Fibroblast of lung (primary cell): ENCODE data around the gene IRF7. TPM values are rescaled to one million over a fixed set of nuclear protein-coding genes. Genes with fewer than 3 reads are reported as not detected.

ENCODE experiments used
- DNase-seq, 2 donors: peaks; one replicate each; pipeline versions ENCODE4 v3.0.0 to v3.0.0-alpha.2; 2010; ENCODE audit warnings: low read depth in 2 of 2
- H2AFZ ChIP-seq: 2 replicates; pipeline ENCODE4 v1.5.1; 2012; ENCODE audit warnings: low read length, control low read depth, inconsistent platforms
- H3K27ac ChIP-seq: 2 replicates; pipeline ENCODE4 v1.5.1; 2011; ENCODE audit warnings: low read length, control low read depth; ENCODE audit not compliant: insufficient read depth
- H3K27me3 ChIP-seq: 2 replicates; pipeline ENCODE4 v1.5.1; 2011; ENCODE audit warnings: mild to moderate bottlenecking, low read length; ENCODE audit not compliant: control insufficient read depth, insufficient read depth
- H3K36me3 ChIP-seq: 2 replicates; pipeline ENCODE4 v1.5.1; 2011; ENCODE audit warnings: low read length; ENCODE audit not compliant: control insufficient read depth, insufficient read depth
- H3K4me1 ChIP-seq: 2 replicates; pipeline ENCODE4 v1.5.1; 2011; ENCODE audit warnings: low read length; ENCODE audit not compliant: control insufficient read depth, insufficient read depth; ENCODE audit errors: extremely low read depth
- H3K4me2 ChIP-seq: 2 replicates; pipeline ENCODE4 v1.5.1; 2011; ENCODE audit warnings: low read length, control low read depth; ENCODE audit not compliant: insufficient read depth; ENCODE audit errors: extremely low read depth
- H3K4me3 ChIP-seq, 4 experiments: fragments of 200-600 bp in 1 of 4; sonication (generic) in 1 of 4; replicated peaks in 1 of 4; 2 replicates each; pipeline ENCODE4 v1.5.1; 2011 to 2016; ENCODE audit warnings: low read length in 4 of 4, low read depth in 3 of 4, mild to moderate bottlenecking in 3 of 4, control low read depth in 2 of 4, inconsistent platforms in 1 of 4, mixed read lengths in 1 of 4; ENCODE audit not compliant: insufficient read depth in 1 of 4; ENCODE audit errors: control extremely low read depth in 1 of 4
- H3K79me2 ChIP-seq: 2 replicates; pipeline ENCODE4 v1.5.1; 2012; ENCODE audit warnings: mild to moderate bottlenecking, low read length, inconsistent platforms; ENCODE audit not compliant: control insufficient read depth, insufficient read depth
- H3K9ac ChIP-seq: 2 replicates; pipeline ENCODE4 v1.5.1; 2011; ENCODE audit warnings: mild to moderate bottlenecking, low read length, control low read depth; ENCODE audit not compliant: insufficient read depth
- H3K9me3 ChIP-seq: 2 replicates; pipeline ENCODE4 v1.5.1; 2012; ENCODE audit warnings: low read depth, low read length; ENCODE audit not compliant: control insufficient read depth, insufficient read depth
- H4K20me1 ChIP-seq: 2 replicates; pipeline ENCODE4 v1.5.1; 2011; ENCODE audit warnings: low read length; ENCODE audit not compliant: control insufficient read depth, insufficient read depth; ENCODE audit errors: extremely low read depth
- CTCF ChIP-seq, 2 donors: IDR thresholded peaks in 1 of 2; conservative IDR thresholded peaks in 1 of 2; 1 replicate in 1 of 2; 2 replicates in 1 of 2; pipeline ENCODE4 v1.5.1; 2011 to 2012; ENCODE audit warnings: low read length in 2 of 2, control low read depth in 1 of 2, inconsistent platforms in 1 of 2, low read depth in 1 of 2, mild to moderate bottlenecking in 1 of 2
- EZH2 ChIP-seq: IDR thresholded peaks from 2 replicates; pipeline ENCODE4 v1.5.1; 2012; ENCODE audit warnings: low read length, control low read depth, mild to moderate bottlenecking; ENCODE audit errors: missing control alignments
- polyA plus RNA-seq, 2 donors: library from polyadenylated mRNA; depleted of rRNA in 1 of 2; stranded (reverse) in 1 of 2; unstranded in 1 of 2; fragments of >200 nt; gene quantifications; 2 replicates each; pipeline ENCODE4 v1.2.1, GENCODE V29; 2011 to 2012; ENCODE audit warnings: missing spikeins in 1 of 2
- total RNA-seq: library from RNA; depleted of rRNA; stranded (reverse); fragments of >200 nt; gene quantifications from 2 replicates; pipeline ENCODE4 v1.2.1, GENCODE V29; 2014

Gene IRF7
- total and polyA plus RNA-seq, 2 donors (not counting 1 experiment from before 2014, with no cell fraction given), result 1.6 to 9.1 TPM

- peaks cover 25% of the 10 kb centered on the region for H3K79me2 ChIP-seq
Measured at GRCh38 chr11:592501-592900, 23.2 kb downstream of the IRF7 start.

GRCh38 chr11:590997-591396 lies 24.8 kb downstream of the IRF7 start:
- Histone ChIP-seq H3K27ac (no peak overlapping the region), H3K4me3 (no peak overlapping the region), H3K4me1 (peaks cover 3% of the 10 kb centered on the region), H3K4me2 (no peak overlapping the region), H3K9me3 (no peaks in the 10 kb centered on the region), H4K20me1 (no peaks in the 10 kb centered on the region), H3K27me3 (no peaks in the 10 kb centered on the region), H2AFZ (no peak overlapping the region), H3K9ac (no peak overlapping the region), H3K79me2 (peaks cover 22% of the 10 kb centered on the region), H3K36me3 (peaks cover 38% of the 10 kb centered on the region)
- TF ChIP-seq CTCF (conservative IDR thresholded peaks at IDR 0.05 in 1 of 2, IDR thresholded peaks at IDR 0.05 in 1 of 2; ENCODE audit: low read depth in 1 of 2, low read length in 2 of 2), result no peak
- DNase-seq, result no peak

More at GRCh38 chr11:592501-592900, 23.2 kb downstream of the IRF7 start:
- no peaks in the 10 kb centered on the region for H3K9me3 ChIP-seq
- peaks cover 35% of the 10 kb centered on the region for H3K36me3 ChIP-seq
- no peak overlapping the region for H3K27ac ChIP-seq
- H3K9ac ChIP-seq, result no peak overlapping the region
- H2AFZ ChIP-seq, result no peak overlapping the region
- H4K20me1 ChIP-seq, result no peaks in the 10 kb centered on the region
- H3K27me3 ChIP-seq, result no peaks in the 10 kb centered on the region
- H3K4me1 ChIP-seq, result peaks cover 2% of the 10 kb centered on the region
- DNase-seq, result no peak
- no peak overlapping the region for H3K4me2 ChIP-seq
- no peak overlapping the region for H3K4me3 ChIP-seq
- TF ChIP-seq CTCF (conservative IDR thresholded peaks at IDR 0.05 in 1 of 2, IDR thresholded peaks at IDR 0.05 in 1 of 2; ENCODE audit: low read depth in 1 of 2, low read length in 2 of 2), result no peak
- TF ChIP-seq EZH2, result no peak

- H3K4me1 ChIP-seq, result peaks cover 3% of the 10 kb centered on the region
- H2AFZ ChIP-seq, result no peak overlapping the region
- DNase-seq, result no peak
- peaks cover 20% of the 10 kb centered on the region for H3K79me2 ChIP-seq
- H3K27ac ChIP-seq, result no peak overlapping the region
- H3K4me2 ChIP-seq, result no peak overlapping the region
- H3K4me3 ChIP-seq, result no peak overlapping the region
- no peaks in the 10 kb centered on the region for H3K27me3 ChIP-seq
- TF ChIP-seq CTCF (conservative IDR thresholded peaks at IDR 0.05 in 1 of 2, IDR thresholded peaks at IDR 0.05 in 1 of 2; ENCODE audit: low read depth in 1 of 2, low read length in 2 of 2) (no peak), EZH2 (no peak)
- no peaks in the 10 kb centered on the region for H3K9me3 ChIP-seq
- peaks cover 35% of the 10 kb centered on the region for H3K36me3 ChIP-seq
- H4K20me1 ChIP-seq, result no peaks in the 10 kb centered on the region
- H3K9ac ChIP-seq, result no peak overlapping the region
Measured at GRCh38 chr11:589798-590197, 26.0 kb downstream of the IRF7 start.
